Immature natural killer cell (primary cell): ENCODE data around the gene ATAD3A. TPM values are rescaled to one million over a fixed set of nuclear protein-coding genes. Genes with fewer than 3 reads are reported as not detected.

ENCODE experiments used
- DNase-seq, 3 donors: peaks; one replicate each; pipeline ENCODE4 v3.0.0; 2022; ENCODE audit warnings: mixed read lengths in 1 of 3
- H3K27ac Mint-ChIP-seq, 6 donors: one replicate each; pipeline ENCODE4 v1.8.0; 2020; ENCODE audit warnings: mixed read lengths in 6 of 6, mild to moderate bottlenecking in 5 of 6, inconsistent platforms in 4 of 6, moderate library complexity in 3 of 6
- H3K27me3 Mint-ChIP-seq, 3 donors: one replicate each; pipeline ENCODE4 v1.8.0; 2020 to 2021; ENCODE audit warnings: low read depth in 3 of 3, mild to moderate bottlenecking in 3 of 3, mixed read lengths in 3 of 3, moderate library complexity in 3 of 3, inconsistent platforms in 1 of 3
- H3K36me3 Mint-ChIP-seq, 3 donors: one replicate each; pipeline ENCODE4 v1.8.0; 2020; ENCODE audit warnings: mixed read lengths in 3 of 3, inconsistent platforms in 2 of 3, mild to moderate bottlenecking in 2 of 3
- H3K4me1 Mint-ChIP-seq, 2 donors: one replicate each; pipeline ENCODE4 v1.8.0; 2020; ENCODE audit warnings: inconsistent platforms in 2 of 2, mild to moderate bottlenecking in 2 of 2, mixed read lengths in 2 of 2, moderate library complexity in 1 of 2
- H3K4me3 Mint-ChIP-seq, 5 donors: one replicate each; pipeline ENCODE4 v1.8.0; 2020; ENCODE audit warnings: mild to moderate bottlenecking in 5 of 5, mixed read lengths in 5 of 5, inconsistent platforms in 3 of 5, moderate library complexity in 3 of 5
- H3K9me3 Mint-ChIP-seq, 6 donors: one replicate each; pipeline ENCODE4 v1.8.0; 2020; ENCODE audit warnings: mild to moderate bottlenecking in 6 of 6, mixed read lengths in 6 of 6, inconsistent platforms in 4 of 6, moderate library complexity in 3 of 6
- polyA plus RNA-seq, 3 donors: library from polyadenylated mRNA; unstranded; fragments of 300-500 nt; fragmentation: Illumina TruSeq; gene quantifications; one replicate each; pipeline ENCODE4 v1.2.3, GENCODE V29; 2021

ATAD3A gene
- polyA plus RNA-seq, 3 donors from 2014 or later = 6.4 to 14.5 (median 7.3) TPM

DNA sequence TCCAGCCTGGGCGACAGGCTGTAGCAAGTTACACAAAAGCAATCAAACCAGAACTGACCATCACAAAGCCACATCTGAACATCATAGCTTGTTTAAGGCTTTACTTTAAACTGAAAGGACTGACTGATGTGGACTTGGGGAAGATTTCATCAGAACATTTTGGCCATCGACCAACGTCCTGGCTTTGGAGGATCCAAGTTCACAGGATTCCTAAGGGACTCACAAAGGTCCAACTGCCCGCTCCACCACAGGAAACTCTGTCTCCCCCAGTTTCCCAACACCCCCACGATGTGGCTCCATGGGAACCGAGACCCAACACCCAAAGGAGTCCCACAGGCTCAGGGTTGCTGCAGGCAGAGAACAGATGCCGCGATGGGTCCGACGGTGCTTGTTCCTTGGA lies 53.4 kb downstream of the ATAD3A start:
- Mint-ChIP-seq H3K4me3 (no peak overlapping the region), H3K9me3 (no peaks in the 10 kb centered on the region), H3K4me1 (peaks cover 46 to 56% of the 10 kb centered on the region in 2 donors), H3K36me3 (peaks cover 11 to 22% (median 17%) of the 10 kb centered on the region in 3 donors), H3K27ac (peak overlapping the region in 1 of 6 donors; percentile 29), H3K27me3 (peaks cover 0 to 16% (median 3%) of the 10 kb centered on the region in 3 donors)
- DNase-seq = no peak

DNA sequence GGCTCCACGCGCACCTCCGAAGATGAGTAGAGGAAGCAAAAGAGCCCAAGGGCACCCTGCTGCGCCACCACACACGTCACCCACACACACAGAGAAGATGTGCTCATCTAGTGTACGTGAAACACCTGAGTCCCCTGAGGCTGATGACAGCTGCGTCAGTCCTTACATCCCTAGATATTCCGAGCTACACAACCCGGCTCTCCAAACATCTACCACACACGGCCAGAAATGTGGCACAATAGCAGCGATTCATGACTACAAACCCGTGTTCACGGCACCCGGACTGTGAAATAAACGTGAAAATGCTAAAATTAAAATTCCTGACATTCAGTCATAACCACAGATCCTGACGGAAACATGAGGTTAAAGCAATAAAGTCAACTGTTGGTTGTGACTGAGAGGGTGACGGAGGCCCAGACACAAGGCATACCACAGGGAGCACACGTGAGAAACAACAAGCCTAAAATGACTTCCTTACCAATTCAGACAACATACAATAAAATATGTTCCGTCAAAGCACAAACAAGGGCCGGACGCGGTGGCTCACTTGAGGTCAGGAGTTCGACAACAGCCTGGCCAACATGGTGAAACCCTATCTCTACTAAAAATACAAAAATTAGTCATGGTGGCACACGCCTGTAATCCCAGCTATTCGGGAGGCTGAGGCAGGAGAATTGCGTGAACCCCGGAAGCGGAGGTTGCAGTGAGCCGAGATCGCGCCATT lies 55.4 kb downstream of the ATAD3A start:
- Mint-ChIP-seq H3K9me3 (no peaks in the 10 kb centered on the region), H3K36me3 (peaks cover 11 to 21% (median 17%) of the 10 kb centered on the region in 3 donors), H3K27ac (peak overlapping the region; percentile 65 to 86 (median 78)), H3K27me3 (peaks cover 0 to 13% (median 11%) of the 10 kb centered on the region in 3 donors), H3K4me1 (peaks cover 54 to 61% of the 10 kb centered on the region in 2 donors), H3K4me3 (peak overlapping the region in 3 of 5 donors; percentile 6 to 59 (median 41))
- no peak for DNase-seq

DNA sequence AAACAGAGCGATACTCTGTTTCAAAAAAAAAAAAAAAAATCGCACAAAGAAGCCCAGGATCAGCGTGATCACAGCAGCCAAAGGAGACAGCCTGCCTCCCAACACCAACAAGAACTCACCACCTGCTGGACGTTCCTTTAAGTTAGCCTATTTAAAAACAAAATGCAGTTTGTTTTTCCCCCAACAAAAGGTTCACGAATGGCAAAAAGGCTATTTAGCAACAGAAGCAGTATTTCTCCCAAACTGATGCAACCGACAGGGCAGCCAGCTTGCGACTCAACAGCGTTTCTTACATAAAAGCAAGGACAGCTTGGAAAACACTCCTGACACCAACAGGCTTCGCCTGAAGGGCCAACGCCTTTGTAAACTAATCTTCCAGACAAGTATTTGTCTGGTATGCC lies 55.9 kb downstream of the ATAD3A start:
- no peak overlapping the region for H3K4me3 Mint-ChIP-seq
- peak overlapping the region in 4 of 6 donors; percentile 24 to 86 (median 59) for H3K27ac Mint-ChIP-seq
- peaks cover 57 to 61% of the 10 kb centered on the region in 2 donors for H3K4me1 Mint-ChIP-seq
- H3K36me3 Mint-ChIP-seq = peaks cover 11 to 21% (median 17%) of the 10 kb centered on the region in 3 donors
- H3K9me3 Mint-ChIP-seq = no peaks in the 10 kb centered on the region
- no peak for DNase-seq
- peaks cover 0 to 13% (median 11%) of the 10 kb centered on the region in 3 donors for H3K27me3 Mint-ChIP-seq

DNA sequence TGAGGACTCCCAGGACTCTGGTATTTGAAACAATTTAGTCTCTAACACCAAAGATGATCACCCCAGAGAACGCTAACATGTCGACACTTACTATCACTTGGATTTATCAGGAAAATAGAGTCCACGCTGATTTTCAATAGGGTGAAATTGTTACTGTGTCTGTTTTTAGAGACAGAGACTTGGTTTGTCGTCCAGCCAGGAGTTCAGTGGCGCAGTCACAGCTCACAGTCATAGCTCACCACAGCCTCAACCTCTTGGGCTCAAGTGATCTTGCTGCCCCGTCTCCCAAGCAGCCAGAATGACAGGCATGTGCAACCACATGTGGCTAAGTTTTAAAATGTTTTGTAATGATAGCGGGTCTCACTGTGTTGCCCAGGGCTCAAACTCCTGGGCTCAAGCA lies 57.4 kb downstream of the ATAD3A start:
- H3K4me3 Mint-ChIP-seq = peak overlapping the region in 1 of 5 donors; percentile 2
- H3K4me1 Mint-ChIP-seq = peaks cover 58 to 63% of the 10 kb centered on the region in 2 donors
- H3K27me3 Mint-ChIP-seq = peaks cover 8 to 19% (median 17%) of the 10 kb centered on the region in 3 donors
- H3K9me3 Mint-ChIP-seq = no peaks in the 10 kb centered on the region
- peak overlapping the region; percentile 22 to 76 (median 63) for H3K27ac Mint-ChIP-seq
- no peak for DNase-seq
- peaks cover 4 to 12% (median 12%) of the 10 kb centered on the region in 3 donors for H3K36me3 Mint-ChIP-seq

DNA sequence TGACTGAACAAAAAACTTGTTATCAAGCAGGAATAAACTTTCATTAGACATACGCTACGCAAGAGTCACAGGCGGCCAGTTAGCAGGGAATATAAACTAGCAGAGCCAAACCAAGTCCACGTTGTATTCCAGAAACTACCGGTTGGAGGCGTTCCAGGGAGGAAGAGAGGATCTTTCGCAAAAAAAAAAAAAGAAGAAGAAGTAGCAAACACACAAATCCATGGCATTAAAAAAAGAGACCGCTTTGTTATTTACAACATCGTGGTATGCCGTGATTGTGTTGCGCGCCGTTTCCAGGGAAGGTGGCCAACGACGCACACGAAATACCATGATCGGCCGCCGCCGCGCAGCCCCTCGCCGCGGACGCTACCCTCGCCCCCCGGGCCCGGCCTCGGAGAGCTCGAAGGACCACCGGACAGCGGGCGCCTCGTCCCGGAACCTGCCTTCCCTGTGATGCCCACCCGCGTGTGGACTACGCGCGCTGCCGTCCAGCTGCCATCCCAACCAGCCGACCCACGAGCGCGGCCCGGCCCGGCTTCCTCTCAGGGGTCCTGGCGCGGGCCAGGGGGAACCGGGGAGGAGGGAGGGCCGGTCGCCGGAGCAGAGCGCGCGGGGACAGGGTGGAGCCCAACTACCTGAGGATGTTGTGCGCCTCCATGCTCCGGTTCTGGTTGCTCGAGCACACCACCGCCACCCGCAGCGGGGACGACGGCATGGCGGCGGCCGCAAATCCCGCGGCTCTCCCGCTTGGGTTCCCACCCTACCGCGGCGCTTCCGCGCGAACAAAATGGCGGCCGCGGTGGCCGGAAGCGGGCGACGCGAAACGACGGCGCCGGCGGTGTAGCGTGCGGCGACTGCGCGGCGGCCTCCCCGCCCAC lies 62.1 kb downstream of the ATAD3A start:
- H3K4me3 Mint-ChIP-seq = peak overlapping the region; percentile 98 to 99 (median 98)
- H3K27me3 Mint-ChIP-seq = peaks cover 16 to 25% (median 23%) of the 10 kb centered on the region in 3 donors
- H3K27ac Mint-ChIP-seq = peak overlapping the region; percentile 96 to 100 (median 99)
- no peaks in the 10 kb centered on the region for H3K9me3 Mint-ChIP-seq
- H3K4me1 Mint-ChIP-seq = peaks cover 43 to 47% of the 10 kb centered on the region in 2 donors
- peak; percentile 86 to 91 (median 89) for DNase-seq
- peaks cover 0 to 5% (median 4%) of the 10 kb centered on the region in 3 donors for H3K36me3 Mint-ChIP-seq

DNA sequence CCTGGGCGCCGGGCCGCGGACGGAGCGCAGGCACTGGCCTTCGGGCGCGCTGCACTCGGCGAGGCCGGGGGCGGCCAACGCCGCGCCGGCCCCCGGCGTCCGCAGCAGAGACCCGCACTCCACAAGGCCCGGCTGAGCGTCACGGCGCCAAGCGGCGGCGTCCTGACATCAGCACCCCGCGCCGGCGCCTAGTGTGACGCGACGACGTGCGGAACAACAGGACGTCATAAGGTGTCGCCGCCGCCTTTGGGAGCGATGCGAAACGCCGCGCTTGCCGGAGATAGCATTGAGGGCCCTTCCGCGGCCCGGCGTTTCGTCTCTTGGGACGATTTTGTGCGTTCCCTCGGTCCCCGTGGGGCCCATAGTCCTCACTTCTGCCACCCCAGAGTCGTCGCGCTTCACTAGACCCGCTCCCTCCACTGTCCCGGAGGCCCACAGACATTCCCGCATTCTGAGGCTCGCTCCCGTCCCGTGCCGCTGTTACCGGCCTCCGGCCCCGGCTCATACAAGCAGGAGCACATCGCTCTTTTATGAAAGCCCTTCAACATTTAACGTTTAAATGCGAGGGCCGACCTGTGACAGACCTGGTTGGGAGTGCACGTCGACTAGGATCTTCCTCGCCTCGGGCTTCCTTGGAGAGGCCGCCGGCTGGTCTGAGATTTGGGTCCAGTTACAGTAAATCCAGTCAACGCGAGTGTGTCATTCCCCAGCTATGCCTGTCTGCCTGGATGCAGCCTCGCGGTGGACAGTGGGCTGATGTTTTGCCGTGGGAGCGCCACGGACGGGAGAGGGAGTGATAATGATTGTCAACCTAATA lies 63.0 kb downstream of the ATAD3A start, which contains the start of gene SSU72:
TSS of gene SSU72 (minus strand) at position 143 of the 817 bp plus-strand sequence. CDS start 306 bp downstream, outside the sequence.
- Mint-ChIP-seq H3K27ac (peak within 1 kb of the TSS; percentile 99 to 100 (median 100)), H3K4me1 (peaks cover 36 to 39% of the 10 kb centered on the region in 2 donors), H3K9me3 (no peaks in the 10 kb centered on the region)

DNA sequence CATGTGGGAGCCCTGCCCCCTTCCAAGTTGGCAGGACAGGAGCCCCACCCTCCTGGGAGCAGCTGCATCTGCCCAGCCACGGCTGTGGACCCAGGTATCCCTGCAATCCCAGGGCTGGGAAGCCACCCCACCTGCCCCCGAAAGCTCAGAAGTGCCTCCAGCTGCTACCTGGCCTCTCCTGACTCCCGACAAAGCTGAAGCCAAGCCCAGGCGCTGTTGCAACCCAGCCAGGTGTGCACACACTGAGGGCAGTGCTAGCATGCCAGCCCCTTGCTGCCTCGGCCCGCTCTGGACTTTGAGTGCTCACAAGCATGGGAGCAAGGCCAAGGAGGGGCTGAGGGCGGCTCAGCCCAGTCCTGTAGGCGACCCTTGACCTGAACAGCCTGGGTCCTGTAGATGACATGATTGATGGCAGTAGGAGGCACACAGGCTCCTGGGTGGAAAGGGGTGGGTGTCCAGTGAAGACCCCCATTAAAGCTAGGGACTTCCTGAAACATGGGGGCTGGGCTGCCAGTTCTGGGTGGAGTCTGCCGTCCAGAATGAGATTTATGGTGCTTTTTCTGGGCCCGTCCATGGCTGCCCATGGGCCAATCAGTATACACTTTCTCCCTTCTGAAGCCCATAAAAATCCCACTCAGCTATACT lies 65.5 kb downstream of the ATAD3A start:
- Mint-ChIP-seq H3K36me3 (peaks cover 0 to 4% (median 0%) of the 10 kb centered on the region in 3 donors), H3K4me3 (no peak overlapping the region), H3K27ac (no peak overlapping the region), H3K9me3 (no peaks in the 10 kb centered on the region), H3K4me1 (peaks cover 21 to 25% of the 10 kb centered on the region in 2 donors), H3K27me3 (peaks cover 16 to 27% (median 19%) of the 10 kb centered on the region in 3 donors)
- DNase-seq = no peak

More for the DNA sequence above, 63.0 kb downstream of the ATAD3A start, which contains the start of gene SSU72:
- Mint-ChIP-seq H3K4me3 (peak within 1 kb of the TSS; percentile 98 to 99 (median 98)), H3K36me3 (peaks cover 0 to 5% (median 4%) of the 10 kb centered on the region in 3 donors), H3K27me3 (peaks cover 16 to 28% (median 23%) of the 10 kb centered on the region in 3 donors)
- DNase-seq = peak; percentile 92 to 95 (median 93)

DNA sequence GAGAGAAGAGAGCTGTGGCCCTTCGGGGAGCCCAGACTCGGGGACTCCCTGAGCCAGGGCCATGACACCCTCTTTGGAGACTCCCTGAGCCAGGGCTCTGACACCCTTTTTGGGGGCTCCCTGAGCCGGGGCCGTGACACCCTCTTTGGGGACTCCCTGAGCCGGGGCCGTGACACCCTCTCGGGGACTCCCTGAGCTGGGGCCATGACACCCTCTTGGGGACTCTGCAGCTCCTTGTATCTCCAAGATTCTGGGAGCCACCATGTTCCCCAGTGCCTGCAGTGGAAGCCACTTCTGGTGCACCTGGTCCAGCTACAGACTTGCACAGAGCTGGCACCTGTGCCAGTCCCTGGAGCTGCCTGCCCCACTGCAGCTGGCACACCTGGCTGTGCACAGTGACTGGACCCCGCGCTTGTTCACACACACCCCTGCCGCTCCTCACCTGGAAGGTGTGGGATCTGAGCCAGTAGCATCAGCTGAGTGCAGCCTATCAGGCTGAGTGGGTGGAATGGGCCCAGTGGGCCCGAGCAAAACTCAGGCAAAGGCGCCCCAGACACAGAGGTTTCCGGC lies 66.5 kb downstream of the ATAD3A start:
- H3K4me1 Mint-ChIP-seq = peaks cover 16 to 21% of the 10 kb centered on the region in 2 donors
- DNase-seq = no peak
- H3K27me3 Mint-ChIP-seq = peaks cover 15 to 23% (median 17%) of the 10 kb centered on the region in 3 donors
- no peaks in the 10 kb centered on the region for H3K9me3 Mint-ChIP-seq
- peaks cover 0 to 4% (median 0%) of the 10 kb centered on the region in 3 donors for H3K36me3 Mint-ChIP-seq
- no peak overlapping the region for H3K27ac Mint-ChIP-seq
- H3K4me3 Mint-ChIP-seq = no peak overlapping the region

DNA sequence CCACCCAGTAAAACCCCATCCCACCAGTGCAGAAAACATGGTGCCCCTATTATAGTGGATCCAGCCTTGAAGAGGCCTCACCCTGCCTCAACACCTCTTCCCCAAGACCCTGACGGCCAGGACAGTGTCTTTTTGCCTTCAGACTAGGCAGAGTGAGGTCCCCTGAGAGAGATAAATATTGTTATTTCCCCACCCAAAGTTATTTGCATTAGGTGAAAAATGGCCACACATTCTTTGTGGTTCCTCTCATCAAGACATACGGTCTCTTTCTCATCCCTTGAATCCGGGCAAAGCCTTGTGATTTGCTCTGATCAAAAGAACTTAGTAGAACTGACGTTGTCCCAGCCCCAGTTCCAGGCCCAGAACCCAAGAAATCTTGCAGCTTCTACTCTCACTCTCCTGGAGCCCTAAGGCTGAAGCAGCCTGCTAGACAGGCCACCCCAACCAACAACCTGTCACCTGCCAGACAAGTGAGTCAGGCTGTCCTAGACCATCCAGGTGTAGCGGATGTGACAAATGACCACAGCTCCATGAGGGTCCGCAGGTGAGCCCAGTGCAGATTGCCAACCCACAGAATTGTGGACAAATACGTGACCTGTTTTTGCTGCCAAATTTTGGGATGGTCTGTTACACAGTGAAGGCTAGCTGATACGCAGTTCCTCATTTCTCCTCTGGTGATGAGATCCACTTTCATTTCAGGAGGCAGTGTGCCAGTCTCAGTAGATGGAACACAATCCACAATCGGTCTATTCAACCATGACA lies 70.8 kb downstream of the ATAD3A start:
- Mint-ChIP-seq H3K9me3 (no peaks in the 10 kb centered on the region), H3K27ac (no peak overlapping the region), H3K27me3 (peaks cover 4 to 10% (median 4%) of the 10 kb centered on the region in 3 donors), H3K4me1 (no peaks in the 10 kb centered on the region), H3K36me3 (no peaks in the 10 kb centered on the region), H3K4me3 (no peak overlapping the region)
- DNase-seq = no peak

DNA sequence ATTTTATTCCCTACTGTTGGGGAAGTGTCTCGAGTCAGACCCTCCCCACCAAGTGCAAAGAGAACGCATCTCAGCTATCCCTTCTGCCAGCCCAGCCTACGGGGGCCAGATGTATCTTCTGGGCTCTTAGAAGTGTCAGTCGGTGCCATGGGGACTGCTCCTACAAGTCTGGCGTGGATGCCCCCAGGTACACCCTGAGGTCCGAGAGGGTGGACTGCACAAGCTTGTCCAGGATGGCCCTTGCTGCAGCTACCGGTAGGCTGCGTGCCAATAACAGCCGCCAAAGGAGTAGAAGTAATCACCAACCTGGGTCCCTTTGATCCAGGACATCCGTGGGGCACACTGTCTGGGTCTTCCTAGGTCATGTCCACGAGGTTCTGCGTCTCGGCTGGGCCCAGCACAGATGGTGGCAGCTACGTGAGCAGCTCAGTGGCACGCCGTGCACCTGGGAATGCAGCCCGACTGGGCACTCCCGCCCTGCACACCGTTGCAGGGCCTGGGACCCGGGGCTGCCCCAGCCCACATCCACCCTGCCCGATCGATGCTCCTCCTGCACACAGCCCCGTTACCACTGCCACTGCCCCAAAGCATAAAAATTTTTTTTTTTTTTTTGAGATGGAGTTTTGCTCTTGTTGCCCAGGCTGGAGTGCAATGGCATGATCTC lies 71.5 kb downstream of the ATAD3A start:
- Mint-ChIP-seq H3K36me3 (no peaks in the 10 kb centered on the region), H3K27me3 (peaks cover 0 to 10% (median 4%) of the 10 kb centered on the region in 3 donors), H3K4me3 (no peak overlapping the region), H3K9me3 (no peaks in the 10 kb centered on the region), H3K4me1 (no peaks in the 10 kb centered on the region), H3K27ac (no peak overlapping the region)
- no peak for DNase-seq
